RWPE2 (cell line): ENCODE measurements around the gene PNMA6E.

Source experiments
- ATAC-seq: fragments of 200-7000 bp; cut with Tn5 transposase; 3 replicates; pipeline ENCODE4 v1.9.1; 2021; ENCODE audit warnings: low read depth
- DNase-seq: peaks from one replicate; pipeline ENCODE4 v3.0.0-alpha.2; 2020; ENCODE audit warnings: low spot score
- H3K27ac ChIP-seq: fragments of 450-650 bp; 2 replicates; pipeline ENCODE4 v1.5.1; 2017; ENCODE audit warnings: mild to moderate bottlenecking; ENCODE audit not compliant: poor library complexity, severe bottlenecking
- H3K27me3 ChIP-seq: fragments of 250-450 bp; sonication (Bioruptor Pico); 2 replicates; pipeline ENCODE4 v1.5.1; 2021; ENCODE audit warnings: mild to moderate bottlenecking, moderate library complexity; ENCODE audit not compliant: insufficient read depth, poor library complexity, severe bottlenecking
- H3K36me3 ChIP-seq: fragments of 250-450 bp; sonication (Bioruptor Pico); 2 replicates; pipeline ENCODE4 v1.5.1; 2020; ENCODE audit warnings: low read depth, mild to moderate bottlenecking, moderate library complexity
- H3K4me1 ChIP-seq: fragments of 250-450 bp; sonication (Bioruptor Pico); 2 replicates; pipeline ENCODE4 v1.5.1; 2021; ENCODE audit warnings: mild to moderate bottlenecking, moderate library complexity; ENCODE audit not compliant: insufficient read depth, poor library complexity, severe bottlenecking
- H3K4me3 ChIP-seq: fragments of 250-450 bp; sonication (Bioruptor Pico); 2 replicates; pipeline ENCODE4 v1.5.1; 2021; ENCODE audit warnings: mild to moderate bottlenecking, moderate library complexity; ENCODE audit not compliant: severe bottlenecking
- H3K9me3 ChIP-seq: fragments of 250-450 bp; sonication (Bioruptor Pico); 2 replicates; pipeline ENCODE4 v1.5.1; 2021; ENCODE audit warnings: mild to moderate bottlenecking, moderate library complexity; ENCODE audit not compliant: severe bottlenecking
- CTCF ChIP-seq: fragments of 450-650 bp; IDR thresholded peaks from one replicate; pipeline ENCODE4 v1.5.1; 2017; ENCODE audit warnings: mild to moderate bottlenecking, moderate library complexity; ENCODE audit not compliant: poor library complexity, severe bottlenecking

Gene PNMA6E

GRCh38 chrX:153377727-153378126, 23.4 kb downstream of the PNMA6E start:
- Histone ChIP-seq H3K27ac (no peak overlapping the region), H3K36me3 (no peaks in the 10 kb centered on the region), H3K4me3 (no peak overlapping the region), H3K9me3 (no peaks in the 10 kb centered on the region), H3K4me1 (no peaks in the 10 kb centered on the region), H3K27me3 (no peaks in the 10 kb centered on the region)
- TF ChIP-seq CTCF = no peak
- DNase-seq (no peak), ATAC-seq (no peak)

- H3K27me3 ChIP-seq = no peaks in the 10 kb centered on the region
- H3K9me3 ChIP-seq = no peaks in the 10 kb centered on the region
- DNase-seq = no peak
- H3K4me1 ChIP-seq = no peaks in the 10 kb centered on the region
- TF ChIP-seq CTCF = no peak
- no peak overlapping the region for H3K4me3 ChIP-seq
- ATAC-seq = no peak
- no peaks in the 10 kb centered on the region for H3K36me3 ChIP-seq
- no peak overlapping the region for H3K27ac ChIP-seq
Observed at GRCh38 chrX:153375571-153375970, 25.6 kb downstream of the PNMA6E start.

- H3K27ac ChIP-seq = no peak overlapping the region
- no peaks in the 10 kb centered on the region for H3K9me3 ChIP-seq
- no peak for TF ChIP-seq CTCF
- ATAC-seq (no peak), DNase-seq (no peak)
- H3K4me3 ChIP-seq = no peak overlapping the region
- no peaks in the 10 kb centered on the region for H3K4me1 ChIP-seq
- no peaks in the 10 kb centered on the region for H3K27me3 ChIP-seq
- H3K36me3 ChIP-seq = no peaks in the 10 kb centered on the region
Observed at GRCh38 chrX:153374426-153374825, 26.7 kb downstream of the PNMA6E start.

GRCh38 chrX:153372949-153373348, 28.2 kb downstream of the PNMA6E start:
- no peaks in the 10 kb centered on the region for H3K36me3 ChIP-seq
- H3K27ac ChIP-seq = no peak overlapping the region
- TF ChIP-seq CTCF = no peak
- no peak overlapping the region for H3K4me3 ChIP-seq
- H3K9me3 ChIP-seq = no peaks in the 10 kb centered on the region
- H3K27me3 ChIP-seq = no peaks in the 10 kb centered on the region
- no peaks in the 10 kb centered on the region for H3K4me1 ChIP-seq
- DNase-seq (no peak), ATAC-seq (no peak)

- H3K27ac ChIP-seq = no peak overlapping the region
- no peaks in the 10 kb centered on the region for H3K9me3 ChIP-seq
- H3K4me1 ChIP-seq = no peaks in the 10 kb centered on the region
- DNase-seq (no peak), ATAC-seq (no peak)
- no peaks in the 10 kb centered on the region for H3K36me3 ChIP-seq
- H3K4me3 ChIP-seq = no peak overlapping the region
- no peak for TF ChIP-seq CTCF
- H3K27me3 ChIP-seq = no peaks in the 10 kb centered on the region
Observed at GRCh38 chrX:153371256-153371655, 29.9 kb downstream of the PNMA6E start.
